PC-3 (cell line): ENCODE results near the gene LTA4H. TPM values are rescaled to one million over a fixed set of nuclear protein-coding genes. Genes with fewer than 3 reads are reported as not detected.
A peak's percentile ranks its signal among the peaks of the same experiment; 100 is the strongest.

Source experiments
- ATAC-seq: fragments of 200-7000 bp; cut with Tn5 transposase; 2 replicates; pipeline ENCODE4 v1.9.1; 2020; ENCODE audit warnings: mild to moderate bottlenecking, moderate library complexity
- BruUV-seq: library from RNA; stranded (reverse); fragments of 400-500 nt; replicated peaks from 2 replicates; lab custom pipeline; 2021; lab: Mats Ljungman, UMichigan
- CTCF ChIA-PET: fragments of 300-600 bp; sonication (Branson Sonifier 250); formaldehyde crosslinking; loops from one replicate; lab custom pipeline; 2022; ENCODE audit warnings: antibody characterized with exemption; lab: Charles Lee
- POLR2A ChIA-PET: fragments of 300-600 bp; sonication (Branson Sonifier 250); formaldehyde crosslinking; loops from one replicate; lab custom pipeline; 2022; ENCODE audit warnings: antibody characterized with exemption; ENCODE audit not compliant: unreplicated experiment; lab: Charles Lee
- DNase-seq: peaks from one replicate; pipeline ENCODE4 v3.0.0-alpha.2; 2015
- H2AFZ ChIP-seq: fragments of 300-600 bp; sonication (generic); 2 replicates; pipeline ENCODE4 v1.6.0; 2016; ENCODE audit warnings: antibody characterized with exemption, low read length
- H3F3A ChIP-seq: fragments of 300-600 bp; sonication (generic); one replicate; pipeline ENCODE4 v1.6.0; 2017; ENCODE audit warnings: antibody characterized with exemption, low read length, control low read depth, mild to moderate bottlenecking; ENCODE audit not compliant: unreplicated experiment
- H3K27ac ChIP-seq: fragments of 300-600 bp; sonication (generic); 2 replicates; pipeline ENCODE4 v1.5.1; 2016; ENCODE audit warnings: mild to moderate bottlenecking, low read length
- H3K27me3 ChIP-seq: fragments of 300-600 bp; sonication (generic); 2 replicates; pipeline ENCODE4 v1.6.1; 2016; ENCODE audit warnings: low read length, mixed read lengths
- H3K36me3 ChIP-seq: fragments of 300-600 bp; sonication (generic); 2 replicates; pipeline ENCODE4 v1.6.1; 2016; ENCODE audit warnings: low read depth, mixed run types, low read length, mixed read lengths
- H3K4me1 ChIP-seq: fragments of 300-600 bp; sonication (generic); 2 replicates; pipeline ENCODE4 v1.5.1; 2016; ENCODE audit warnings: low read length; ENCODE audit not compliant: insufficient read depth
- H3K4me2 ChIP-seq: fragments of 300-600 bp; sonication (generic); 2 replicates; pipeline ENCODE4 v1.6.0; 2016; ENCODE audit warnings: low read length
- H3K4me3 ChIP-seq: fragments of 300-600 bp; sonication (generic); 2 replicates; pipeline ENCODE4 v1.5.1; 2016; ENCODE audit warnings: mild to moderate bottlenecking, low read length, mixed read lengths
- H3K79me2 ChIP-seq: fragments of 300-600 bp; sonication (generic); 2 replicates; pipeline ENCODE4 v1.6.1; 2017; ENCODE audit warnings: low read length, mixed read lengths
- H3K9ac ChIP-seq: fragments of 300-600 bp; sonication (generic); 2 replicates; pipeline ENCODE4 v1.6.0; 2016; ENCODE audit warnings: mild to moderate bottlenecking, low read length
- H3K9me2 ChIP-seq: fragments of 300-600 bp; sonication (generic); replicated peaks from 2 replicates; pipeline ENCODE4 v1.6.1; 2016; ENCODE audit warnings: mixed run types, low read length, mixed read lengths
- H3K9me3 ChIP-seq: fragments of 300-600 bp; sonication (generic); 2 replicates; pipeline ENCODE4 v1.6.1; 2016; ENCODE audit warnings: low read length, mixed read lengths
- H4K20me1 ChIP-seq: fragments of 300-600 bp; sonication (generic); 2 replicates; pipeline ENCODE4 v1.6.1; 2016; ENCODE audit warnings: low read length, mixed read lengths
- EZH2 ChIP-seq: fragments of 300-600 bp; sonication (generic); IDR thresholded peaks from one replicate; pipeline ENCODE4 v1.6.1; 2017; ENCODE audit warnings: antibody characterized with exemption, mild to moderate bottlenecking, low read length; ENCODE audit not compliant: unreplicated experiment
- EZH2phosphoT487 ChIP-seq: fragments of 300-600 bp; sonication (generic); IDR thresholded peaks from 2 replicates; pipeline ENCODE4 v1.6.1; 2018; ENCODE audit warnings: mild to moderate bottlenecking, antibody characterized with exemption, low read length, borderline replicate concordance
- intact Hi-C: fragments of 100-400 bp; cut with micrococcal nuclease; formaldehyde crosslinking; loops from 2 replicates; pipeline ENCODE4 v1.9.0; 2023
- total RNA-seq: library from RNA; depleted of rRNA; stranded (reverse); fragments of >200 nt; gene quantifications from 2 replicates; pipeline ENCODE4 v1.2.3, GENCODE V29; 2014
- TF ChIP-seq, protein P1 (sequence below): fragments of 300-600 bp; sonication (generic); conservative IDR thresholded peaks from 2 replicates; pipeline ENCODE4 v1.5.1; 2017; ENCODE audit warnings: antibody characterized with exemption, low read depth, mild to moderate bottlenecking, low read length

The LTA4H gene
- total RNA-seq, 1 experiment from 2014 or later = 58.4 TPM

DNA sequence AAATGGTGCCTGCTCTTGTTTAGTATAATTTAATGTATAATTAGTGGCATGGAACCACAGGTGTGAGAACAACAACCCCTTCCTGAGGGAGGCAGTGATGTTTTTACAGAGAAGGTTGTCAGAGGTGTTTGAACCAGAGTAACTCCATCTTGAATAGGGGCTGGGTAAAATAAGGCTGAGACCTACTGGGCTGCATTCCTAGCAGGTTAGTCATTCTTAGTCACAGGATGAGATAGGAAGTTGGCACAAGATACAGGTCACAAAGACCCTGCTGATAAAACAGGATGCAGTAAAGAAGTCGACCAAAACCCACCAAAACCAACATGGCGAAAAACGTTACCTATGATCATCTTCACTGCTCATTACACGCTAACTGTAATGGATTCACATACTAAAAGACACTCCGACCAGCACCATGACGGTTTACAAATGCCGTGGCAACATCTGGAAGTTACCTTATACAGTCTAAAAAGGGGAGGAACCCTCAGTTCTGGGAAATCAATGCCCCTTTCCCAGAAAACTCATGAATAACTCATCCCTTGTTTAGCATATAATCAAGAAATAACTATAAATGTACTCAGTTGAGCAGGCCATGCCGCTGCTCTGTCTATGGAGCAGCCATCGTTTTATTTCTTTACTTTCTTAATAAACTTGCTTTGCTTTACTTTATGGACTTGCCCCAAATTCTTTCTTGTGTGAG lies 47.8 kb upstream of the LTA4H start:
- H3K36me3 ChIP-seq = no peaks in the 10 kb centered on the region
- TF ChIP-seq, protein P1, sequence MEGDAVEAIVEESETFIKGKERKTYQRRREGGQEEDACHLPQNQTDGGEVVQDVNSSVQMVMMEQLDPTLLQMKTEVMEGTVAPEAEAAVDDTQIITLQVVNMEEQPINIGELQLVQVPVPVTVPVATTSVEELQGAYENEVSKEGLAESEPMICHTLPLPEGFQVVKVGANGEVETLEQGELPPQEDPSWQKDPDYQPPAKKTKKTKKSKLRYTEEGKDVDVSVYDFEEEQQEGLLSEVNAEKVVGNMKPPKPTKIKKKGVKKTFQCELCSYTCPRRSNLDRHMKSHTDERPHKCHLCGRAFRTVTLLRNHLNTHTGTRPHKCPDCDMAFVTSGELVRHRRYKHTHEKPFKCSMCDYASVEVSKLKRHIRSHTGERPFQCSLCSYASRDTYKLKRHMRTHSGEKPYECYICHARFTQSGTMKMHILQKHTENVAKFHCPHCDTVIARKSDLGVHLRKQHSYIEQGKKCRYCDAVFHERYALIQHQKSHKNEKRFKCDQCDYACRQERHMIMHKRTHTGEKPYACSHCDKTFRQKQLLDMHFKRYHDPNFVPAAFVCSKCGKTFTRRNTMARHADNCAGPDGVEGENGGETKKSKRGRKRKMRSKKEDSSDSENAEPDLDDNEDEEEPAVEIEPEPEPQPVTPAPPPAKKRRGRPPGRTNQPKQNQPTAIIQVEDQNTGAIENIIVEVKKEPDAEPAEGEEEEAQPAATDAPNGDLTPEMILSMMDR = no peak
- TF ChIP-seq EZH2phosphoT487 (no peak), EZH2 (no peak)
- H3K9me2 ChIP-seq = no peaks in the 10 kb centered on the region
- no peaks in the 10 kb centered on the region for H4K20me1 ChIP-seq
- no peak overlapping the region for H2AFZ ChIP-seq
- no peaks in the 10 kb centered on the region for H3K79me2 ChIP-seq
- ChIA-PET CTCF (no interaction called here), POLR2A (no interaction called here)
- peak; percentile 57 for DNase-seq
- no peak overlapping the region for H3K9ac ChIP-seq
- H3K27ac ChIP-seq = no peak overlapping the region
- intact Hi-C loops = no loop called here
- H3K4me1 ChIP-seq = peaks cover 11% of the 10 kb centered on the region
- H3K27me3 ChIP-seq = no peaks in the 10 kb centered on the region
- H3K9me3 ChIP-seq = no peaks in the 10 kb centered on the region
- no peaks in the 10 kb centered on the region for H3F3A ChIP-seq
- no peak for ATAC-seq
- H3K4me3 ChIP-seq = no peak overlapping the region
- no TSS peak for BruUV-seq
- peak overlapping the region; percentile 1; the same call in 1 of the 2 replicates for H3K4me2 ChIP-seq

DNA sequence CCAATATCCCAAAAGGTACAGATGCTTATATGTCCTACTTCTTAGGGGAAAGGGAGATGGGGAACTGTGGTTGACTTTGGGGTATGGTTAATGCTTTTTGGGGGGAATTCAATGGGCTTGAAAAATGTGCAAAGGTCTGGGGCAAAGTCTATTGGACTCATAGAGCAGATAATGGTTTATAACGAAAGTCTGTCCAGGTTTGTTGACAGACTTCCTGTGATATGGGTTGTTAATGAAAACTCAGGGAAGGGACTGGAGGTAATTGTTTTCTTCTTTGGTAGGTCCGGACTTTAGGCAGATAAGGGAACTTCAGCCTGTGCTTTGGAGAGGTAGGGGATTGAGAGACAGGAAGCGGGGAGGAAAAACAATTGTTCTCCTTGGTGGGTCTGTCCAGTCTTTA lies 46.2 kb upstream of the LTA4H start:
- ATAC-seq (no peak), DNase-seq (no peak)
- TF ChIP-seq EZH2phosphoT487 = no peak
- TF ChIP-seq EZH2 = no peak
- TF ChIP-seq, protein P1 = no peak
- H3K36me3 ChIP-seq = no peaks in the 10 kb centered on the region
- no peaks in the 10 kb centered on the region for H3K27me3 ChIP-seq
- no peaks in the 10 kb centered on the region for H3K9me3 ChIP-seq
- no peaks in the 10 kb centered on the region for H3K9me2 ChIP-seq
- H2AFZ ChIP-seq = no peak overlapping the region
- peaks cover 11% of the 10 kb centered on the region for H3K4me1 ChIP-seq
- intact Hi-C loops = no loop called here
- H3K79me2 ChIP-seq = no peaks in the 10 kb centered on the region
- H3K4me3 ChIP-seq = no peak overlapping the region
- ChIA-PET CTCF (no interaction called here), POLR2A (no interaction called here)
- H3F3A ChIP-seq = no peaks in the 10 kb centered on the region
- no TSS peak for BruUV-seq
- H3K27ac ChIP-seq = no peak overlapping the region
- no peak overlapping the region for H3K4me2 ChIP-seq
- no peaks in the 10 kb centered on the region for H4K20me1 ChIP-seq
- no peak overlapping the region for H3K9ac ChIP-seq

DNA sequence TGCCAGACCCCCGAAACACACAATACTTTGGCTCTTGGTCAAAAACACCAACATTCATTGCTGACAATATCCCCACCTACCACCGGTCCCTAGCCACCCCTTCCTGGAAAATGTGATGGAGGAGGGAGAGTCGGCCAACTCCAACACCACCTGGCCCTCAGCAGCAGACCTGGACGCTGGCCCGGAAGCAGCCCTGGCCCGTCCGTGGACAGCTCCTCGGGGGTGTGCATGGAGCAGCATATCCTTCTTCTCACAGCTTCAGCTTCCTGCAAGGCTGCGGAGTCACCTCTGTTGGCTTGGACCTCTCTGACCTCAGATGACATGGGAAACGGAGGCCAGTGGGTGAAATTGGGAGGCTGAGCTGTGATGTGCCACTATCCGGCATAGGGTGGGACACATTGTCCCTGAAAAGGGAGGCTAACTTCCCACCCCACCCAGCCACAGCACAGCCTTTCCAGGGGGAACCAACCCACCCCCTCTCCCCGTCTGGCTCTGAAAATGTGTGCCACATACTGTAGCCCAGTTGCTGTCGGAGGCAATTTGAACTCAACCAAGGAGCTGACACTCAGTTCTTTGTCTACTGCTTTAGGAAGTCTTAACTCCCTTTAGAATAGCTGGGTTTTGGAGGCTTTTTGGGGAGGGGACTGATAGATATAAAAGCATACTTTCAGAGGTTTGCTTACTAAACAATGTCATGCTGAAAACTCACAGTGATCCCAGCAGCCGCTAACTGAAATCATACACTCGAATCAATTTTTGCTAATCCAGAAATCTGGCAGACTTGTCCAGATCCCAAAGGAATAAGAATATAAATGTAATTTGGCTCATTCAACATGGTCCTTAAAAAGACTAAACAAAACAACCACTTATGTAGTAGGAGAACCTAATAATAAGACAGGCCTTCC lies 43.1 kb upstream of the LTA4H start:
- no peaks in the 10 kb centered on the region for H3K36me3 ChIP-seq
- no peak overlapping the region for H3K27ac ChIP-seq
- H3K9me2 ChIP-seq = no peaks in the 10 kb centered on the region
- H3K4me2 ChIP-seq = no peak overlapping the region
- no peaks in the 10 kb centered on the region for H3F3A ChIP-seq
- DNase-seq (no peak), ATAC-seq (no peak)
- POLR2A ChIA-PET = no interaction called here
- H3K27me3 ChIP-seq = no peaks in the 10 kb centered on the region
- H3K9me3 ChIP-seq = no peaks in the 10 kb centered on the region
- no peak overlapping the region for H3K9ac ChIP-seq
- H3K4me3 ChIP-seq = no peak overlapping the region
- intact Hi-C loops = no loop called here
- H4K20me1 ChIP-seq = no peaks in the 10 kb centered on the region
- no peak overlapping the region for H2AFZ ChIP-seq
- CTCF ChIA-PET = no interaction called here
- BruUV-seq = no TSS peak
- H3K79me2 ChIP-seq = no peaks in the 10 kb centered on the region
- H3K4me1 ChIP-seq = peaks cover 13% of the 10 kb centered on the region
- TF ChIP-seq, protein P1 = no peak
- TF ChIP-seq EZH2 = no peak
